ENCODE data around the gene BCKDK.
"Not testable (repeated sequence)": the region's sequence is repeated elsewhere in the genome, so short reads cannot be mapped to it uniquely, and the experiment has no call there.

Gene BCKDK

DNA sequence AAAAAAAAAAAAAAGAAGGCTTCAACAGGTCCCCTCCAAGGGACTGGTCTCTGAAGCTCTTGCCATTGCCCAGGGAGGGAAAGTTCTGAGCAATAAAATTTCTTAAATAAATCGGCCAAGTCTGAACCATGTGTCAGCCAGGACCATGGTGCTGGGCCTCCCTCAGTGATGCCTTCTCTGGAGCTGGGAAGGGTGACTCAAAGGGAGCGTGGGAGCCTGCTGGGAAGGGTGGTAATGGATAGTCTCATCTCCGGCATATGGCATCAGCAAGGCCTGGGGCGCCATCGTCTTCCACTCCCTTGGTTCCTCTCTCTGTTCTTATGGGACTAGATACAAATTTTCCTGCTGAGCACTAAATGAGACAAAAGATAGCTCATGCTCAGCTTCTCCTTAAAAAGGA, 15.9 kb upstream of the BCKDK start:
- POLR2A ChIA-PET, result interaction anchor here (1.1 to 4.4 kb wide), 3 partner anchors 18 to 87 kb away, joined by 3 to 17 read pairs (median 16); partner anchors contain the start of genes FUS, KAT8, ZNF646 and ZNF668
- CTCF ChIA-PET, result no interaction called here
- no peak for DNase-seq (ENCODE audit: extremely low spot score)
- TF ChIP-seq ARNT (IDR thresholded peaks at IDR 0.05) (no peak), ZNF384 (IDR thresholded peaks at IDR 0.05) (no peak), SUZ12 (IDR thresholded peaks at IDR 0.05) (no peak), ELF4 (IDR thresholded peaks at IDR 0.05) (no peak), BHLHE40 (IDR thresholded peaks at IDR 0.05; ENCODE audit: borderline replicate concordance) (no peak), NFRKB (IDR thresholded peaks at IDR 0.05) (no peak), L3MBTL2 (conservative IDR thresholded peaks at IDR 0.05) (no peak), FOXM1 (IDR thresholded peaks at IDR 0.05; ENCODE audit: borderline replicate concordance) (no peak), TARDBP (IDR thresholded peaks at IDR 0.05) (no peak), FOXK2 (IDR thresholded peaks at IDR 0.05) (no peak), HDGF (IDR thresholded peaks at IDR 0.05; ENCODE audit: borderline replicate concordance) (no peak), SP1 (IDR thresholded peaks at IDR 0.05) (no peak), CTBP1 (IDR thresholded peaks at IDR 0.05; ENCODE audit: borderline replicate concordance) (no peak), FOXA1 (IDR thresholded peaks at IDR 0.05) (no peak)

DNA sequence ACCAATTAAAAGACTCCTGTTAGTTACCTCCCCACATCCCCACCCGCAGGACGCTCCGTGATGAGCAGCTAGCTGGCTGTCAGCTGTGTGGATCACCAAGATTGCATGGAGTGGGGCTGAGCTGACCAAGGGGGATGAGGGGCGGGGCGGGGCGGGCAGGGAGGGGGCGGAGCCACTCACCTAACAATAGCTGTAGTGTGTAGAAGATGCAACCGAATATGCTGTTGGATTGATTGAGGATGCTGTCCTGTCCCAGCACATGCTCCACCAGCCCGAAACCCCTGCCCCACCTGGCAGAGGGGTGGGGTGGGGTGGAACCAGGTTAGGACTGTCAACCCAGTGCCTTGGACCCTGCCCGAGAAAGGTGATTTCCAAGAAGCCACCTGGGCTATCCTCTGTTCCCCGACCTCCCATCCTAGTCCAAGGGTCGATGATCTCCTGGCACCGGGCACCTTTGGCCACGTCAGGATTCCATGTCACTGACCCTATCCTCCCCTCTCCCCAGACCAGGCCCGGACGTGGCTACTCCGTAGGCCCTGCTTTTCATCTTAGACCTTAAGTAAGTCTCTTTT, 15.0 kb upstream of the BCKDK start:
- DNase-seq (ENCODE audit: extremely low spot score), result peak; percentile 56
- CTCF ChIA-PET, result no interaction called here
- POLR2A ChIA-PET, result interaction anchor here (0.8 to 4.4 kb wide), 6 partner anchors 8 to 87 kb away, joined by 3 to 17 read pairs (median 6); partner anchors contain the start of genes FUS, KAT8, ZNF646 and ZNF668
- TF ChIP-seq CTBP1 (IDR thresholded peaks at IDR 0.05; ENCODE audit: borderline replicate concordance) (no peak), TARDBP (IDR thresholded peaks at IDR 0.05) (no peak), ELF4 (IDR thresholded peaks at IDR 0.05) (no peak), NFRKB (IDR thresholded peaks at IDR 0.05) (no peak), ZNF384 (IDR thresholded peaks at IDR 0.05) (peak; percentile 74), FOXA1 (IDR thresholded peaks at IDR 0.05) (no peak), HDGF (IDR thresholded peaks at IDR 0.05; ENCODE audit: borderline replicate concordance) (no peak)

DNA sequence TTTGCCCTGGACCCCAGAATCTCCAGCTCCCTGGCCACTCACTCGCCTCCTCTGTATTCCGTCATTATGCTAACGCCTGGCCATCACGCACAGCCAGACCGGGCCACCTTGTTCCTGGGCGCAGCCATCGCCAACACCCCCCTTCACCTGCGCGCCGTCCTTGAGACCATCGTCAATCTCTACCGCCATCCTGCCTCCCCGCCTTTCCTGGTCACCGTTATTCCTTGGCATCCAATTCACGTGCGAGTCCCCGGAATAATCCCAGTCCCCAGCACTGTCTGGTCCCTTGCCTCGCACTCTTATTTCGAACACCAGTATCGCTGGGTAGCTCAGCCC, 14.1 kb upstream of the BCKDK start:
- TF ChIP-seq HDGF (IDR thresholded peaks at IDR 0.05; ENCODE audit: borderline replicate concordance) (no peak), NFRKB (IDR thresholded peaks at IDR 0.05) (no peak), TARDBP (IDR thresholded peaks at IDR 0.05) (no peak), FOXK2 (IDR thresholded peaks at IDR 0.05) (no peak), ELF4 (IDR thresholded peaks at IDR 0.05) (no peak), ZNF384 (IDR thresholded peaks at IDR 0.05) (no peak), FOXM1 (IDR thresholded peaks at IDR 0.05; ENCODE audit: borderline replicate concordance) (no peak), LEF1 (IDR thresholded peaks at IDR 0.05; ENCODE audit: borderline replicate concordance) (no peak), L3MBTL2 (conservative IDR thresholded peaks at IDR 0.05) (no peak), ARNT (IDR thresholded peaks at IDR 0.05) (no peak), FOXA1 (IDR thresholded peaks at IDR 0.05) (no peak), SUZ12 (IDR thresholded peaks at IDR 0.05) (no peak), SP1 (IDR thresholded peaks at IDR 0.05) (no peak), BHLHE40 (IDR thresholded peaks at IDR 0.05; ENCODE audit: borderline replicate concordance) (no peak)
- TF ChIP-seq, protein P1, sequence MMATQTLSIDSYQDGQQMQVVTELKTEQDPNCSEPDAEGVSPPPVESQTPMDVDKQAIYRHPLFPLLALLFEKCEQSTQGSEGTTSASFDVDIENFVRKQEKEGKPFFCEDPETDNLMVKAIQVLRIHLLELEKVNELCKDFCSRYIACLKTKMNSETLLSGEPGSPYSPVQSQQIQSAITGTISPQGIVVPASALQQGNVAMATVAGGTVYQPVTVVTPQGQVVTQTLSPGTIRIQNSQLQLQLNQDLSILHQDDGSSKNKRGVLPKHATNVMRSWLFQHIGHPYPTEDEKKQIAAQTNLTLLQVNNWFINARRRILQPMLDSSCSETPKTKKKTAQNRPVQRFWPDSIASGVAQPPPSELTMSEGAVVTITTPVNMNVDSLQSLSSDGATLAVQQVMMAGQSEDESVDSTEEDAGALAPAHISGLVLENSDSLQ (IDR thresholded peaks at IDR 0.05), result no peak
- POLR2A ChIA-PET, result interaction anchor here (0.8 to 4.4 kb wide), 6 partner anchors 9 to 50 kb away, joined by 3 to 17 read pairs (median 6); partner anchors contain the start of genes KAT8, ZNF646 and ZNF668
- CTCF ChIA-PET, result interaction anchor here (0.7 to 1.0 kb wide), 2 partner anchors 48 to 109 kb away, joined by 3 to 4 read pairs; partner anchors contain the start of gene HSD3B7
- DNase-seq (ENCODE audit: extremely low spot score), result no peak

- peak; percentile 90 for DNase-seq (ENCODE audit: extremely low spot score)
- ChIA-PET POLR2A (interaction anchor here (0.8 to 4.4 kb wide), 6 partner anchors 10 to 49 kb away, joined by 3 to 17 read pairs (median 6); partner anchors contain the start of genes KAT8, ZNF646 and ZNF668), CTCF (interaction anchor here (0.7 to 1.0 kb wide), 2 partner anchors 48 to 110 kb away, joined by 3 to 4 read pairs; partner anchors contain the start of gene HSD3B7)
- TF ChIP-seq, protein P1 (IDR thresholded peaks at IDR 0.05), result peak; percentile 91
- no peak for TF ChIP-seq HDGF (IDR thresholded peaks at IDR 0.05; ENCODE audit: borderline replicate concordance)
- no peak for TF ChIP-seq ARNT (IDR thresholded peaks at IDR 0.05)
- TF ChIP-seq ZNF384 (IDR thresholded peaks at IDR 0.05), result no peak
- TF ChIP-seq SP1 (IDR thresholded peaks at IDR 0.05), result no peak
- TF ChIP-seq LEF1 (IDR thresholded peaks at IDR 0.05; ENCODE audit: borderline replicate concordance), result no peak
- TF ChIP-seq FOXA1 (IDR thresholded peaks at IDR 0.05), result no peak
- TF ChIP-seq CTBP1 (IDR thresholded peaks at IDR 0.05; ENCODE audit: borderline replicate concordance), result 0 out of 2 replicates have a peak, but pooled peaks have one; percentile 31
- no peak for TF ChIP-seq FOXK2 (IDR thresholded peaks at IDR 0.05)
- TF ChIP-seq SUZ12 (IDR thresholded peaks at IDR 0.05), result no peak
- peak; percentile 64 for TF ChIP-seq L3MBTL2 (conservative IDR thresholded peaks at IDR 0.05)
- TF ChIP-seq FOXM1 (IDR thresholded peaks at IDR 0.05; ENCODE audit: borderline replicate concordance), result no peak
- no peak for TF ChIP-seq BHLHE40 (IDR thresholded peaks at IDR 0.05; ENCODE audit: borderline replicate concordance)
- no peak for TF ChIP-seq NFRKB (IDR thresholded peaks at IDR 0.05)
- no peak for TF ChIP-seq ELF4 (IDR thresholded peaks at IDR 0.05)
- TF ChIP-seq TARDBP (IDR thresholded peaks at IDR 0.05), result no peak
Observed at GRCh38 chr16:31094424-31095120, 13.6 kb upstream of the BCKDK start, which contains the start of gene VKORC1. Gene VKORC1 (minus strand): TSS chr16:31094797. CDS start chr16:31094729, 68 bp downstream.

- CTCF ChIA-PET, result interaction anchor here (0.7 to 1.2 kb wide), 2 partner anchors 17 to 28 kb away, joined by 3 read pairs; partner anchors contain the start of gene KAT8
- TF ChIP-seq ELF4 (IDR thresholded peaks at IDR 0.05), result no peak
- TF ChIP-seq FOXK2 (IDR thresholded peaks at IDR 0.05), result no peak
- no peak for TF ChIP-seq HDGF (IDR thresholded peaks at IDR 0.05; ENCODE audit: borderline replicate concordance)
- TF ChIP-seq, protein P1 (IDR thresholded peaks at IDR 0.05), result no peak
- TF ChIP-seq FOXM1 (IDR thresholded peaks at IDR 0.05; ENCODE audit: borderline replicate concordance), result no peak
- TF ChIP-seq SP1 (IDR thresholded peaks at IDR 0.05), result no peak
- no peak for TF ChIP-seq NFRKB (IDR thresholded peaks at IDR 0.05)
- no peak for TF ChIP-seq ARNT (IDR thresholded peaks at IDR 0.05)
- no peak for TF ChIP-seq FOXA1 (IDR thresholded peaks at IDR 0.05)
- TF ChIP-seq L3MBTL2 (conservative IDR thresholded peaks at IDR 0.05), result no peak
- no peak for TF ChIP-seq LEF1 (IDR thresholded peaks at IDR 0.05; ENCODE audit: borderline replicate concordance)
- POLR2A ChIA-PET, result interaction anchor here (2.9 kb wide), 1 partner anchor 17 kb away, joined by 13 read pairs; the partner anchor contains the start of gene KAT8
- no peak for DNase-seq (ENCODE audit: extremely low spot score)
Observed at GRCh38 chr16:31099860-31100638, 8.1 kb upstream of the BCKDK start.

- POLR2A ChIA-PET, result interaction anchor here (1.0 to 2.9 kb wide), 3 partner anchors 10 to 79 kb away, joined by 4 to 13 read pairs (median 6); partner anchors contain the start of genes FUS and KAT8
- CTCF ChIA-PET, result interaction anchor here (1.0 kb wide), 1 partner anchor 41 kb away, joined by 6 read pairs; no protein-coding TSS in a partner anchor
- not testable (repeated sequence) for DNase-seq (ENCODE audit: extremely low spot score)
Observed at GRCh38 chr16:31100876-31101641, 7.1 kb upstream of the BCKDK start.

All from HEK293T (cell line).